SK-N-MC (cell line): ENCODE results near the gene EXOC3L2.

Source experiments
- EZH2 ChIP-seq: fragments of 200-600 bp; sonication (generic); IDR thresholded peaks from one replicate; pipeline ENCODE4 v1.6.1; 2017; ENCODE audit warnings: antibody characterized with exemption
- POLR2AphosphoS5 ChIP-seq: IDR thresholded peaks from 2 replicates; pipeline ENCODE4 v1.6.1; 2012; ENCODE audit warnings: mild to moderate bottlenecking, low read depth, low read length, borderline replicate concordance

- TF ChIP-seq EZH2 = no peak
- TF ChIP-seq POLR2AphosphoS5 = no peak
These were observed 13.7 kb upstream of the EXOC3L2 start for GRCh38 chr19:45258862-45259261.
